PC-3 (cell line): ENCODE data around the gene COL4A5. TPM values are rescaled to one million over a fixed set of nuclear protein-coding genes. Genes with fewer than 3 reads are reported as not detected.

Experiments used
- ATAC-seq: fragments of 200-7000 bp; cut with Tn5 transposase; 2 replicates; pipeline ENCODE4 v1.9.1; 2020; ENCODE audit warnings: mild to moderate bottlenecking, moderate library complexity
- BruUV-seq: library from RNA; stranded (reverse); fragments of 400-500 nt; replicated peaks from 2 replicates; lab custom pipeline; 2021; lab: Mats Ljungman, UMichigan
- CTCF ChIA-PET: fragments of 300-600 bp; sonication (Branson Sonifier 250); formaldehyde crosslinking; loops from one replicate; lab custom pipeline; 2022; ENCODE audit warnings: antibody characterized with exemption; lab: Charles Lee
- POLR2A ChIA-PET: fragments of 300-600 bp; sonication (Branson Sonifier 250); formaldehyde crosslinking; loops from one replicate; lab custom pipeline; 2022; ENCODE audit warnings: antibody characterized with exemption; ENCODE audit not compliant: unreplicated experiment; lab: Charles Lee
- DNase-seq: peaks from one replicate; pipeline ENCODE4 v3.0.0-alpha.2; 2015
- H2AFZ ChIP-seq: fragments of 300-600 bp; sonication (generic); 2 replicates; pipeline ENCODE4 v1.6.0; 2016; ENCODE audit warnings: antibody characterized with exemption, low read length
- H3F3A ChIP-seq: fragments of 300-600 bp; sonication (generic); one replicate; pipeline ENCODE4 v1.6.0; 2017; ENCODE audit warnings: antibody characterized with exemption, low read length, control low read depth, mild to moderate bottlenecking; ENCODE audit not compliant: unreplicated experiment
- H3K27ac ChIP-seq: fragments of 300-600 bp; sonication (generic); 2 replicates; pipeline ENCODE4 v1.5.1; 2016; ENCODE audit warnings: mild to moderate bottlenecking, low read length
- H3K27me3 ChIP-seq: fragments of 300-600 bp; sonication (generic); 2 replicates; pipeline ENCODE4 v1.6.1; 2016; ENCODE audit warnings: low read length, mixed read lengths
- H3K36me3 ChIP-seq: fragments of 300-600 bp; sonication (generic); 2 replicates; pipeline ENCODE4 v1.6.1; 2016; ENCODE audit warnings: low read depth, mixed run types, low read length, mixed read lengths
- H3K4me1 ChIP-seq: fragments of 300-600 bp; sonication (generic); 2 replicates; pipeline ENCODE4 v1.5.1; 2016; ENCODE audit warnings: low read length; ENCODE audit not compliant: insufficient read depth
- H3K4me2 ChIP-seq: fragments of 300-600 bp; sonication (generic); 2 replicates; pipeline ENCODE4 v1.6.0; 2016; ENCODE audit warnings: low read length
- H3K4me3 ChIP-seq: fragments of 300-600 bp; sonication (generic); 2 replicates; pipeline ENCODE4 v1.5.1; 2016; ENCODE audit warnings: mild to moderate bottlenecking, low read length, mixed read lengths
- H3K79me2 ChIP-seq: fragments of 300-600 bp; sonication (generic); 2 replicates; pipeline ENCODE4 v1.6.1; 2017; ENCODE audit warnings: low read length, mixed read lengths
- H3K9ac ChIP-seq: fragments of 300-600 bp; sonication (generic); 2 replicates; pipeline ENCODE4 v1.6.0; 2016; ENCODE audit warnings: mild to moderate bottlenecking, low read length
- H3K9me2 ChIP-seq: fragments of 300-600 bp; sonication (generic); replicated peaks from 2 replicates; pipeline ENCODE4 v1.6.1; 2016; ENCODE audit warnings: mixed run types, low read length, mixed read lengths
- H3K9me3 ChIP-seq: fragments of 300-600 bp; sonication (generic); 2 replicates; pipeline ENCODE4 v1.6.1; 2016; ENCODE audit warnings: low read length, mixed read lengths
- H4K20me1 ChIP-seq: fragments of 300-600 bp; sonication (generic); 2 replicates; pipeline ENCODE4 v1.6.1; 2016; ENCODE audit warnings: low read length, mixed read lengths
- EZH2 ChIP-seq: fragments of 300-600 bp; sonication (generic); IDR thresholded peaks from one replicate; pipeline ENCODE4 v1.6.1; 2017; ENCODE audit warnings: antibody characterized with exemption, mild to moderate bottlenecking, low read length; ENCODE audit not compliant: unreplicated experiment
- EZH2phosphoT487 ChIP-seq: fragments of 300-600 bp; sonication (generic); IDR thresholded peaks from 2 replicates; pipeline ENCODE4 v1.6.1; 2018; ENCODE audit warnings: mild to moderate bottlenecking, antibody characterized with exemption, low read length, borderline replicate concordance
- intact Hi-C: fragments of 100-400 bp; cut with micrococcal nuclease; formaldehyde crosslinking; loops from 2 replicates; pipeline ENCODE4 v1.9.0; 2023
- total RNA-seq: library from RNA; depleted of rRNA; stranded (reverse); fragments of >200 nt; gene quantifications from 2 replicates; pipeline ENCODE4 v1.2.3, GENCODE V29; 2014
- TF ChIP-seq, protein P1 (sequence below): fragments of 300-600 bp; sonication (generic); conservative IDR thresholded peaks from 2 replicates; pipeline ENCODE4 v1.5.1; 2017; ENCODE audit warnings: antibody characterized with exemption, low read depth, mild to moderate bottlenecking, low read length

The COL4A5 gene
- total RNA-seq, 1 experiment from 2014 or later = 30.0 TPM

DNA sequence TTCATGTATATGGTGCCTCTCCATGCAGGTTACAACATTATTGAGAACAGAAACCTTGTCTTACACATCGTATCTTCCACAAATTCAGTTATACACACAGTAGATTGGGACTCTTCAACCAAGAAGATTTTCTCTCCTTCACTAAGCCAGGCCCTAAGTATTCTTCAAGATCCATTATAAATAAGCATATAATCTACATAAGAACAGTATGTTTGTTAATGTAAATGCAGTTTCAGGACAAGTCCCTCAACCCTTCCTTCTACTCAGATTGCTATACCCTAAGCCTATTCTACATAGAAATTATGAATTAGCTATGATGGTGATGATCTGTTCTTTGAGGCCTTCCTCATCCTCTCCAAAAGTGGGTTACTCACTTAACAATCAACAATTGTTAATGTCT lies 42.7 kb upstream of the COL4A5 start:
- peaks cover 66% of the 10 kb centered on the region for H3K4me1 ChIP-seq
- no peaks in the 10 kb centered on the region for H3F3A ChIP-seq
- POLR2A ChIA-PET = no interaction called here
- intact Hi-C loops = loop anchor here (5.0 kb wide), 2 partner anchors 55 to 140 kb away; no protein-coding TSS in a partner anchor
- H3K4me2 ChIP-seq = peak overlapping the region; percentile 65
- peak overlapping the region; percentile 99 for H3K27ac ChIP-seq
- no peaks in the 10 kb centered on the region for H3K9me3 ChIP-seq
- H3K27me3 ChIP-seq = no peaks in the 10 kb centered on the region
- no peak overlapping the region for H2AFZ ChIP-seq
- no peak for ATAC-seq
- H3K9me2 ChIP-seq = no peaks in the 10 kb centered on the region
- TF ChIP-seq EZH2phosphoT487 (no peak), EZH2 (no peak)
- TF ChIP-seq, protein P1, sequence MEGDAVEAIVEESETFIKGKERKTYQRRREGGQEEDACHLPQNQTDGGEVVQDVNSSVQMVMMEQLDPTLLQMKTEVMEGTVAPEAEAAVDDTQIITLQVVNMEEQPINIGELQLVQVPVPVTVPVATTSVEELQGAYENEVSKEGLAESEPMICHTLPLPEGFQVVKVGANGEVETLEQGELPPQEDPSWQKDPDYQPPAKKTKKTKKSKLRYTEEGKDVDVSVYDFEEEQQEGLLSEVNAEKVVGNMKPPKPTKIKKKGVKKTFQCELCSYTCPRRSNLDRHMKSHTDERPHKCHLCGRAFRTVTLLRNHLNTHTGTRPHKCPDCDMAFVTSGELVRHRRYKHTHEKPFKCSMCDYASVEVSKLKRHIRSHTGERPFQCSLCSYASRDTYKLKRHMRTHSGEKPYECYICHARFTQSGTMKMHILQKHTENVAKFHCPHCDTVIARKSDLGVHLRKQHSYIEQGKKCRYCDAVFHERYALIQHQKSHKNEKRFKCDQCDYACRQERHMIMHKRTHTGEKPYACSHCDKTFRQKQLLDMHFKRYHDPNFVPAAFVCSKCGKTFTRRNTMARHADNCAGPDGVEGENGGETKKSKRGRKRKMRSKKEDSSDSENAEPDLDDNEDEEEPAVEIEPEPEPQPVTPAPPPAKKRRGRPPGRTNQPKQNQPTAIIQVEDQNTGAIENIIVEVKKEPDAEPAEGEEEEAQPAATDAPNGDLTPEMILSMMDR = no peak
- BruUV-seq = no TSS peak
- CTCF ChIA-PET = interaction anchor here (1.3 kb wide), 1 partner anchor 173 kb away, joined by 3 read pairs; no protein-coding TSS in a partner anchor
- DNase-seq = no peak
- H4K20me1 ChIP-seq = no peaks in the 10 kb centered on the region
- H3K4me3 ChIP-seq = peak overlapping the region; percentile 53
- H3K36me3 ChIP-seq = no peaks in the 10 kb centered on the region
- H3K9ac ChIP-seq = peak overlapping the region; percentile 93
- H3K79me2 ChIP-seq = no peaks in the 10 kb centered on the region; the same call in 1 of the 2 replicates

DNA sequence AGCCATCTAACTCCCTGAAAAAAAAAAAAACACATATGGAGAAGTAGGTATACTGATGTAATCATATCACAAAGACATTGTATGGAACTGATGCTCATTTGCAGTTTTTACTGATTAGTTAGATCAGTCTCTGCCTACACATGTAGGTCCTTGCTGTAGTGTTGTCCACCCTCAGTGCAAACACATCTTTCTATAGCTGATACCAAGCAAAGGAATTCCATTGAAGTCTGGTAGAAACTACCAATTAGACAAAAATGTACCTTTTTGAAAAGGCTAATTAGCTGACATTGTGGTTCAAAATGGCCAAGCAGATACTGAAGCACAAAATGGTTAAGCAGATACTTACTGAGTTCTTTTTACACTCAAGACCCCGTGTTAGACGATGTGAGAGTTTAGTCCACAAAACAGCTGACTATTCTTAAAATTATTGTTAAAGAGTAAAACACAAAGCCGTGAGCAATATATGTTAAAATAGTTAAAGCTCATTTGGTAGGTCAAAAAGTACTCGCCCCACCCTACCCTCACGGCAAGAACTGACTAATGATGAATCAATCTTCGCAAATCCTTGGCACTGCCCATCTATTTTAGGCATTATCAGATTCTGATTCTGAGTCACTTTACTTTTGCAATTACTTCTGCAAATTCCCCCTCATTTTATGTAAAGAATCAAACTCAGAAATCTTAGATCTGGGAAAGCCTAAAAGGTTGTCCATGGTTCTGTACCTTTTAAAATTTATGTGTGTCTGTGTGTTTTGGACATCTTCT lies 41.8 kb upstream of the COL4A5 start:
- no peaks in the 10 kb centered on the region for H3K36me3 ChIP-seq
- no peaks in the 10 kb centered on the region for H4K20me1 ChIP-seq
- intact Hi-C loops = loop anchor here (2.0 to 5.0 kb wide), 4 partner anchors 15 to 139 kb away; no protein-coding TSS in a partner anchor
- H3K4me2 ChIP-seq = peak overlapping the region; percentile 76
- H3K27me3 ChIP-seq = no peaks in the 10 kb centered on the region
- TF ChIP-seq EZH2 = no peak
- TF ChIP-seq, protein P1 = no peak
- no peak for TF ChIP-seq EZH2phosphoT487
- H3K4me1 ChIP-seq = peaks cover 68% of the 10 kb centered on the region
- peak overlapping the region; percentile 99 for H3K27ac ChIP-seq
- CTCF ChIA-PET = interaction anchor here (0.6 to 1.3 kb wide), 2 partner anchors 90 to 173 kb away, joined by 3 read pairs; no protein-coding TSS in a partner anchor
- 0 out of 2 replicates have a peak overlapping the region, but pooled peaks have one; percentile 12 for H2AFZ ChIP-seq
- no peaks in the 10 kb centered on the region; the same call in 1 of the 2 replicates for H3K79me2 ChIP-seq
- ATAC-seq (peak; percentile 58), DNase-seq (peak; percentile 89)
- peak overlapping the region; percentile 53 for H3K4me3 ChIP-seq
- no peaks in the 10 kb centered on the region for H3K9me3 ChIP-seq
- BruUV-seq = TSS peak; percentile 87
- no peaks in the 10 kb centered on the region for H3F3A ChIP-seq
- no peaks in the 10 kb centered on the region for H3K9me2 ChIP-seq
- H3K9ac ChIP-seq = peak overlapping the region; percentile 93
- POLR2A ChIA-PET = interaction anchor here (0.6 kb wide), 1 partner anchor 929 kb away, joined by 10 read pairs; no protein-coding TSS in a partner anchor
